Naive thymus-derived CD8-positive, alpha-beta T cell (primary cell): ENCODE results near the gene RRP8. TPM values are rescaled to one million over a fixed set of nuclear protein-coding genes. Genes with fewer than 3 reads are reported as not detected.

Experiments used
- ATAC-seq, 2 donors: fragments of 150-1000 bp; cut with Tn5 transposase in 1 of 2; sonication (Bioruptor Pico), chemical (Tn5 transposase) in 1 of 2; 1 replicate in 1 of 2; 2 replicates in 1 of 2; pipeline ENCODE4 v1.10.0; 2021; ENCODE audit warnings: mild to moderate bottlenecking in 2 of 2, moderate library complexity in 2 of 2
- POLR2A ChIA-PET: fragments of 350-600 bp; sonication (Branson Sonifier 250); formaldehyde crosslinking; loops from one replicate; lab custom pipeline; 2021; ENCODE audit warnings: antibody characterized with exemption; lab: Charles Lee
- DNase-seq, 10 donors: peaks; one replicate each; pipeline versions ENCODE4 v3.0.0 to v3.0.0-alpha.2; 2020 to 2022
- H3K27ac Mint-ChIP-seq, 10 donors: one replicate each; pipeline ENCODE4 v1.8.0; 2020 to 2022; ENCODE audit warnings: mild to moderate bottlenecking in 10 of 10, mixed read lengths in 10 of 10, moderate library complexity in 4 of 10, inconsistent platforms in 1 of 10
- H3K27me3 Mint-ChIP-seq, 5 donors: one replicate each; pipeline ENCODE4 v1.8.0; 2021 to 2022; ENCODE audit warnings: mixed read lengths in 5 of 5
- H3K36me3 Mint-ChIP-seq, 3 donors: one replicate each; pipeline ENCODE4 v1.8.0; 2020 to 2022; ENCODE audit warnings: mixed read lengths in 3 of 3, mild to moderate bottlenecking in 2 of 3, inconsistent platforms in 1 of 3
- H3K4me1 Mint-ChIP-seq, 4 donors: one replicate each; pipeline ENCODE4 v1.8.0; 2021 to 2022; ENCODE audit warnings: mixed read lengths in 4 of 4
- H3K4me3 Mint-ChIP-seq, 10 donors: one replicate each; pipeline ENCODE4 v1.8.0; 2020 to 2022; ENCODE audit warnings: mild to moderate bottlenecking in 10 of 10, mixed read lengths in 10 of 10, moderate library complexity in 6 of 10, inconsistent platforms in 1 of 10
- H3K9me3 Mint-ChIP-seq, 9 donors: one replicate each; pipeline ENCODE4 v1.8.0; 2020 to 2022; ENCODE audit warnings: mixed read lengths in 9 of 9, mild to moderate bottlenecking in 3 of 9, inconsistent platforms in 1 of 9, moderate library complexity in 1 of 9
- polyA plus RNA-seq, 3 donors: library from polyadenylated mRNA; unstranded; fragments of 300-500 nt; fragmentation: Illumina TruSeq; gene quantifications; one replicate each; pipeline ENCODE4 v1.2.3, GENCODE V29; 2021
- total RNA-seq, 8 experiments: library from RNA in 2 of 8; stranded (reverse) in 2 of 8; gene quantifications; one replicate each; pipeline ENCODE4 v1.2.3 and lab custom pipeline; 2021 to 2026

RRP8 gene
- total and polyA plus RNA-seq, 5 experiments from 2014 or later, result 17.8 to 35.7 (median 25.9) TPM

GRCh38 chr11:6606471-6607189 is 3.2 kb upstream of the RRP8 start:
- peaks cover 19 to 45% (median 29%) of the 10 kb centered on the region in 4 donors for H3K4me1 Mint-ChIP-seq

GRCh38 chr11:6604790-6605189 is 1.4 kb upstream of the RRP8 start:
- POLR2A ChIA-PET, result interaction anchor here (1.0 to 6.8 kb wide), 17 partner anchors 8 to 369 kb away, joined by 3 to 108 read pairs (median 6); partner anchors contain the start of genes ARFIP2, MRPL17, TAF10 and TIMM10B
- H3K27ac Mint-ChIP-seq, result no peak overlapping the region

More at GRCh38 chr11:6606471-6607189, 3.2 kb upstream of the RRP8 start:
- Mint-ChIP-seq H3K27ac (peak overlapping the region in 4 of 10 donors; percentile 83 to 90 (median 86)), H3K9me3 (no peaks in the 10 kb centered on the region), H3K4me3 (peak overlapping the region in 3 of 10 donors; percentile 11 to 66 (median 31)), H3K36me3 (peaks cover 0 to 40% (median 7%) of the 10 kb centered on the region in 3 donors), H3K27me3 (no peaks in the 10 kb centered on the region)
- DNase-seq (peak in 4 of 10 donors; percentile 16 to 52 (median 18)), ATAC-seq (no peak)
- POLR2A ChIA-PET, result interaction anchor here (0.9 to 6.8 kb wide), 5 partner anchors 12 to 204 kb away, joined by 3 to 108 read pairs (median 6); partner anchors contain the start of genes MRPL17 and TPP1

GRCh38 chr11:6604081-6604626 is 738 bp upstream of the RRP8 start:
- ATAC-seq, result peak; percentile 72 to 80
- Mint-ChIP-seq H3K36me3 (peaks cover 0 to 36% (median 7%) of the 10 kb centered on the region in 3 donors), H3K27me3 (no peaks in the 10 kb centered on the region), H3K9me3 (no peaks in the 10 kb centered on the region), H3K4me1 (peaks cover 10 to 35% (median 25%) of the 10 kb centered on the region in 4 donors), H3K27ac (no peak overlapping the region), H3K4me3 (no peak overlapping the region)
- POLR2A ChIA-PET, result interaction anchor here (1.0 to 6.8 kb wide), 17 partner anchors 8 to 369 kb away, joined by 3 to 108 read pairs (median 6); partner anchors contain the start of genes ARFIP2, MRPL17, TAF10 and TIMM10B
- DNase-seq, result peak; percentile 31 to 79 (median 61)

More at GRCh38 chr11:6604790-6605189, 1.4 kb upstream of the RRP8 start:
- Mint-ChIP-seq H3K4me3 (no peak overlapping the region), H3K27me3 (no peaks in the 10 kb centered on the region), H3K36me3 (peaks cover 0 to 36% (median 7%) of the 10 kb centered on the region in 3 donors), H3K9me3 (no peaks in the 10 kb centered on the region), H3K4me1 (peaks cover 4 to 35% (median 22%) of the 10 kb centered on the region in 4 donors)
- DNase-seq, result no peak
- ATAC-seq, result no peak

- DNase-seq (no peak), ATAC-seq (no peak)
- POLR2A ChIA-PET, result interaction anchor here (0.5 to 6.8 kb wide), 7 partner anchors 10 to 224 kb away, joined by 4 to 108 read pairs (median 15); partner anchors contain the start of genes ARFIP2, MRPL17, TAF10 and TIMM10B
- Mint-ChIP-seq H3K9me3 (no peaks in the 10 kb centered on the region), H3K27me3 (no peaks in the 10 kb centered on the region), H3K27ac (peak overlapping the region in 7 of 10 donors; percentile 33 to 86 (median 83)), H3K4me3 (no peak overlapping the region), H3K4me1 (peaks cover 23 to 35% (median 30%) of the 10 kb centered on the region in 4 donors), H3K36me3 (peaks cover under 1 to 40% (median 7%) of the 10 kb centered on the region in 3 donors)
Measured at GRCh38 chr11:6602096-6602940, 1.1 kb downstream of the RRP8 start.

DNA sequence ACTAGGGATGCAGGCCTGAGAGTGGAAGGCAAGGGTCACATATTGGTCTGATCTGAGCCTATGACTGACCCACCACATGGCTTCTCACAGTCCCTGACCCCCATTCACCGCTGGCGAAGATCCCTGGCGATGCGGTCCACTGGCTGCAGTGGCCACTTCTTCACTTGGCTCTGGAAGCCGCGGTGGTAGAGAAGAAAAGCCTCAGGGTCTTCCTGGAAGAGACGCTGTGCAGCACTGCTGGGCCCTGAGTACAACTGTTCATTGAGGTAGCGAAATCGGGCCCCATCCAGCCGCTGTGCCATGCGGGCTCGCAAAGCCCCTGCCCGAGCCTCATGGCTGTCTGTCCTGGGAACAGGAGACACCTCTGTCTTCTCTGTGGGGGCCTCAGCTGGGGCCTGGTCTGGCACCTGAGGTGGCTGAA is 2.4 kb downstream of the RRP8 start:
- Mint-ChIP-seq H3K4me1 (peaks cover 25 to 39% (median 29%) of the 10 kb centered on the region in 4 donors), H3K27me3 (no peaks in the 10 kb centered on the region), H3K9me3 (no peaks in the 10 kb centered on the region), H3K4me3 (no peak overlapping the region), H3K27ac (peak overlapping the region in 3 of 10 donors; percentile 22 to 71 (median 57)), H3K36me3 (peaks cover 2 to 52% (median 7%) of the 10 kb centered on the region in 3 donors)
- ATAC-seq (no peak), DNase-seq (no peak)
- POLR2A ChIA-PET, result interaction anchor here (6.8 kb wide), 1 partner anchor 82 kb away, joined by 108 read pairs; the partner anchor contains the start of gene MRPL17

DNA sequence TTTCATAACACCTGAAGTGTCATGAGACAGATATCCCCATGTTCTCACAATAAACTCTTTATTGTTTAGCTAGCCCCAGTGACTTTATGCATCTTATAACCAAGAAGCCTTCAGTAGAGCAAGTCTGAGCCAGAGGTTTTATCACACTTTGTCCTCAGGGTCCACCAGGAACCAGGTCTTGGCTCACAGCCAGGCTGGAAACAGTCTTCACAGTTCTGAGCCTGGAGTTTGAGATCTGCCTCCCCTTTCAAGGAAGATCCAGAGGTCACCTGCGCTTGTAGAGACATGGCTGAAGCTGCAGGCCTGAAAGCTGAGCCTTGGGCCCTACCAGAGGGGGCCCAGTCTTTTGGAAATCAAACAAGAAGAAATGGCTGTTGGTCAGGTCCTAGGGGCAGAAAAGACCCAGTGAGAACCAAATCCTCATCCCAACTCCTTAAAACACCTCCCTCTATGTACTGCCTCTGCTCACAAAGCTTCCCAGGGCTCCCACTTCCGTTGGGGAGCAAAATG is 3.5 kb downstream of the RRP8 start:
- Mint-ChIP-seq H3K27me3 (no peaks in the 10 kb centered on the region), H3K4me1 (peaks cover 30 to 48% (median 31%) of the 10 kb centered on the region in 4 donors)
- ATAC-seq, result no peak

DNA sequence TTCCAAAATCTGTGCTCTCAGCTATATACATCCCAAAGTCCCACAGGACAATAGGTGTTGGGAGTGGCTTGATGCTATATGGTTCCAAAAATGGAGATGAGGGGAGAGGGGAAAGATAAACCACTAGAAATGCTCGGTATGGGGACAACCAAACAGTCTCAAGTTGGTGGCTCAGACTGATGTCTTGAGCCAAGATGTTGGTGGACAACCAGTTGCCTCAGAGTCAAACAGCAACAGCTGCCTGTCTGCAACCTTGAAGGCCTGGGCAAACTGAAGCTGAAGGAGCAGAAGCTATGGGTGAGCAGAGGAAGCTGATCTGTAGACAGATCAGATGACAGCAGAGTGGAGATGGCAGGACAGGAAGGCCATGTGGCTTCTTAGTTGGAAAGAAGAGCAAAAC is 4.0 kb downstream of the RRP8 start:
- Mint-ChIP-seq H3K4me3 (peak overlapping the region in 4 of 10 donors; percentile 15 to 65 (median 24)), H3K9me3 (no peaks in the 10 kb centered on the region), H3K4me1 (peaks cover 32 to 51% (median 34%) of the 10 kb centered on the region in 4 donors), H3K27me3 (no peaks in the 10 kb centered on the region), H3K27ac (peak overlapping the region in 6 of 10 donors; percentile 14 to 81 (median 31)), H3K36me3 (peaks cover 2 to 66% (median 7%) of the 10 kb centered on the region in 3 donors)
- ATAC-seq, result no peak
- DNase-seq, result no peak
- POLR2A ChIA-PET, result interaction anchor here (0.5 to 1.2 kb wide), 4 partner anchors 13 to 1519 kb away, joined by 3 to 4 read pairs (median 4); partner anchors contain the start of genes MRPL17 and TAF10

More for the DNA sequence above, 3.5 kb downstream of the RRP8 start:
- Mint-ChIP-seq H3K27ac (peak overlapping the region in 2 of 10 donors; percentile 27 to 54), H3K9me3 (no peaks in the 10 kb centered on the region), H3K4me3 (peak overlapping the region in 1 of 10 donors; percentile 65), H3K36me3 (peaks cover 2 to 62% (median 7%) of the 10 kb centered on the region in 3 donors)
- DNase-seq, result no peak
- POLR2A ChIA-PET, result interaction anchor here (0.5 to 1.2 kb wide), 3 partner anchors 12 to 72 kb away, joined by 3 to 5 read pairs (median 4); partner anchors contain the start of gene TAF10

DNA sequence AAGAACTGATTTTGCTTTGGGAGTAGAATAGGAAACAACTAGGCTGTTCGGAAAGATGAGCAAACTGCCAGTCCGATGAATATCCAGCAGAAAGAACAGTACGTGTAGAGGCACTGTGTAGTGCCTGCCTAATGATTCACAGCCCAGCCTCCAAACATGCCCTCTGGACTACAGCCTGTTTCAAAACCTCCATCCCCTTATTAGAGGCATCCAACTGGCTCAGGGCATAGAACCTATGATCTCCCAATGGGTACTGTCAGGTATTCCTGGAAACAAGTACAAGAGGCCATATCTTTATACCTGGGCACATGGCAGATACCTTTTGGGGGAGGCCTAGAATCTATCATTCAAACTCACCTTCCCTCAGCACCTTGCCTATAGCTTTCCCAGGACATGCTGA is 4.9 kb downstream of the RRP8 start:
- POLR2A ChIA-PET, result interaction anchor here (1.1 kb wide), 1 partner anchor 85 kb away, joined by 3 read pairs; the partner anchor contains the start of gene MRPL17
- ATAC-seq (no peak), DNase-seq (no peak)
- H3K4me1 Mint-ChIP-seq, result peaks cover 40 to 60% (median 42%) of the 10 kb centered on the region in 4 donors
- no peaks in the 10 kb centered on the region for H3K9me3 Mint-ChIP-seq
- H3K27ac Mint-ChIP-seq, result peak overlapping the region in 4 of 10 donors; percentile 27 to 81 (median 52)
- H3K36me3 Mint-ChIP-seq, result peaks cover 2 to 75% (median 11%) of the 10 kb centered on the region in 3 donors
- H3K4me3 Mint-ChIP-seq, result peak overlapping the region in 1 of 10 donors; percentile 49
- H3K27me3 Mint-ChIP-seq, result no peaks in the 10 kb centered on the region

DNA sequence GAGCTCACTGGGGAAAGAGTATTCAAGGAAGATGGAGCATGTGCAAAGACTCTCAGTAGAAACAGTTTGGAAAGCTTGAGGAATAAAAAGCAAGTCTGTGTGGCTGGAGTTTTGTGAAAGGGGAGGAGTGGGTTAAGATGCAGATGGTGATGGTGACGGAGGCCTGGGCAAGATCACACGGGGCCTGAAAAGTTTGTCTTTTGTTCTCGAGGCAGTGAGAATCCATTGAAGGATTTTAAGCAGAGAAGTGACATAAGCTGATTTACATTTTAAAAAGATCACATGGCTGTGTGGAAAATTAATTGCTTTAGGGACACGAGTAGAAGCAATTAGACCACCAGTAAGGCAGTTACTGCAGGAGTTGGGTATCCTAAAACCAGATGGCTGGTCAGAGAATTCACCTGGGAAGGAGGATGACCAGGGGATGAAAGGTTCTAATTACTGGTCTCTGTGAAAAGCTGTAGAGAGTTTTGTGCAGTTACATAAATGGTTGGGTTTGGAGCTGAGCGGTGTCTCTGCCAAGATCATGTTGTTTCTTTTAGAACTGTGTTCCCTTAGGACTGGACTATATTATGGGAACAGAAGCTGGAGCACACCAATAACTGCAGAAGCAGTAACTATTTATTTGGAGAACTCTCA is 7.1 kb downstream of the RRP8 start:
- Mint-ChIP-seq H3K4me1 (peaks cover 38 to 73% (median 45%) of the 10 kb centered on the region in 4 donors), H3K4me3 (no peak overlapping the region), H3K36me3 (peaks cover 2 to 85% (median 11%) of the 10 kb centered on the region in 3 donors), H3K27me3 (no peaks in the 10 kb centered on the region), H3K27ac (peak overlapping the region in 6 of 10 donors; percentile 5 to 67 (median 32)), H3K9me3 (no peaks in the 10 kb centered on the region)
- ATAC-seq (no peak), DNase-seq (no peak)
- POLR2A ChIA-PET, result no interaction called here

- no peaks in the 10 kb centered on the region for H3K9me3 Mint-ChIP-seq
- peak overlapping the region in 7 of 10 donors; percentile 5 to 81 (median 70) for H3K27ac Mint-ChIP-seq
- H3K36me3 Mint-ChIP-seq, result peaks cover 4 to 79% (median 11%) of the 10 kb centered on the region in 3 donors
- H3K27me3 Mint-ChIP-seq, result no peaks in the 10 kb centered on the region
- no peak for DNase-seq
- POLR2A ChIA-PET, result no interaction called here
- no peak for ATAC-seq
- H3K4me1 Mint-ChIP-seq, result peaks cover 33 to 59% (median 39%) of the 10 kb centered on the region in 4 donors
- H3K4me3 Mint-ChIP-seq, result no peak overlapping the region
Measured at GRCh38 chr11:6594142-6594768, 9.2 kb downstream of the RRP8 start.
